Mucosa of descending colon (tissue), 3 donors: ENCODE results near the gene HAND1. TPM values are rescaled to one million over a fixed set of nuclear protein-coding genes. Genes with fewer than 3 reads are reported as not detected.

Experiments used
- ATAC-seq: fragments of 200-7000 bp; cut with Tn5 transposase; one replicate; pipeline ENCODE4 v1.9.1; 2020; ENCODE audit warnings: mild to moderate bottlenecking, moderate library complexity
- DNase-seq, 3 donors: peaks; one replicate each; pipeline ENCODE4 v3.0.0-alpha.2; 2020
- H3K36me3 ChIP-seq: fragments of 200-600 bp; one replicate; pipeline ENCODE4 v1.8.0; 2021; ENCODE audit warnings: low read depth, mild to moderate bottlenecking
- H3K4me1 ChIP-seq: fragments of 200-600 bp; one replicate; pipeline ENCODE4 v1.8.0; 2021; ENCODE audit warnings: low read depth, mild to moderate bottlenecking
- H3K4me3 ChIP-seq: fragments of 200-600 bp; one replicate; pipeline ENCODE4 v1.8.0; 2021; ENCODE audit warnings: mild to moderate bottlenecking
- H3K9me3 ChIP-seq: fragments of 200-600 bp; one replicate; pipeline ENCODE4 v1.8.0; 2021; ENCODE audit warnings: mild to moderate bottlenecking
- CTCF ChIP-seq: fragments of 200-600 bp; IDR thresholded peaks from one replicate; pipeline ENCODE4 v1.8.0; 2022; ENCODE audit warnings: antibody characterized with exemption, mild to moderate bottlenecking
- intact Hi-C, 2 donors: fragments of 100-400 bp; cut with DNase I in 1 of 2; cut with micrococcal nuclease in 1 of 2; formaldehyde crosslinking; loops; one replicate each; pipeline versions ENCODE4 v1.11.0 to v1.11.1; 2022; cut with DNase I, micrococcal nuclease
- total RNA-seq, 3 donors: library from RNA; stranded (reverse); fragmentation: NEBNext Ultra II Directional in 2 of 3; extraction: Animal tissue kit (Norgen Biotek cat#: 25700) in 2 of 3; gene quantifications; one replicate each; pipeline versions ENCODE4 v1.2.1 to v1.2.4, GENCODE V29; 2021 to 2023
- donor health status: DM: no; HTN: no; CAD: no; lungs with moderate emphysema.
- donor health status: DM: no; HTN: no; CAD: no.
- donor health status: DM: no; HTN: yes; CAD: no.

The HAND1 gene
- total RNA-seq, 3 donors from 2014 or later, result 0.61 to 47.3 (median 1.8) TPM

- no peak for TF ChIP-seq CTCF
- Histone ChIP-seq H3K36me3 (no peaks in the 10 kb centered on the region), H3K4me1 (peaks cover 37% of the 10 kb centered on the region), H3K4me3 (no peak overlapping the region), H3K9me3 (no peaks in the 10 kb centered on the region)
- no peak for ATAC-seq
- intact Hi-C loops, result no loop called here
- no peak for DNase-seq
Measured at GRCh38 chr5:154476354-154477205, 1.4 kb downstream of the HAND1 start.

GRCh38 chr5:154475591-154476353, 2.3 kb downstream of the HAND1 start:
- no peak for TF ChIP-seq CTCF
- Histone ChIP-seq H3K9me3 (no peaks in the 10 kb centered on the region), H3K36me3 (no peaks in the 10 kb centered on the region), H3K4me1 (peaks cover 37% of the 10 kb centered on the region), H3K4me3 (no peak overlapping the region)
- DNase-seq, result no peak
- intact Hi-C loops, result no loop called here
- ATAC-seq, result peak; percentile 7

GRCh38 chr5:154474396-154475334, 3.4 kb downstream of the HAND1 start:
- TF ChIP-seq CTCF, result no peak
- Histone ChIP-seq H3K36me3 (no peaks in the 10 kb centered on the region), H3K4me3 (no peak overlapping the region), H3K4me1 (peaks cover 37% of the 10 kb centered on the region), H3K9me3 (no peaks in the 10 kb centered on the region)
- intact Hi-C loops, result loop anchor here in 1 of 2 donors (5.0 kb wide), 1 partner anchor 133 kb away; no protein-coding TSS in a partner anchor
- DNase-seq, result no peak
- ATAC-seq, result no peak

- no peak overlapping the region for H3K4me3 ChIP-seq
- no peak for ATAC-seq
Measured at GRCh38 chr5:154473581-154474283, 4.3 kb downstream of the HAND1 start.

More at GRCh38 chr5:154473581-154474283, 4.3 kb downstream of the HAND1 start:
- intact Hi-C loops, result loop anchor here in 1 of 2 donors (5.0 kb wide), 1 partner anchor 134 kb away; no protein-coding TSS in a partner anchor
- H3K4me1 ChIP-seq, result peaks cover 37% of the 10 kb centered on the region
- no peak for DNase-seq
- no peak for TF ChIP-seq CTCF
- no peaks in the 10 kb centered on the region for H3K9me3 ChIP-seq
- no peaks in the 10 kb centered on the region for H3K36me3 ChIP-seq
